ENCODE measurements around the gene ELMO3. TPM values are rescaled to one million over a fixed set of nuclear protein-coding genes. Genes with fewer than 3 reads are reported as not detected.

ELMO3 gene
- total and polyA plus RNA-seq, 2 of the 4 experiments (the other 2 are of a cell fraction): 0.36 to 1.6 TPM

DNA sequence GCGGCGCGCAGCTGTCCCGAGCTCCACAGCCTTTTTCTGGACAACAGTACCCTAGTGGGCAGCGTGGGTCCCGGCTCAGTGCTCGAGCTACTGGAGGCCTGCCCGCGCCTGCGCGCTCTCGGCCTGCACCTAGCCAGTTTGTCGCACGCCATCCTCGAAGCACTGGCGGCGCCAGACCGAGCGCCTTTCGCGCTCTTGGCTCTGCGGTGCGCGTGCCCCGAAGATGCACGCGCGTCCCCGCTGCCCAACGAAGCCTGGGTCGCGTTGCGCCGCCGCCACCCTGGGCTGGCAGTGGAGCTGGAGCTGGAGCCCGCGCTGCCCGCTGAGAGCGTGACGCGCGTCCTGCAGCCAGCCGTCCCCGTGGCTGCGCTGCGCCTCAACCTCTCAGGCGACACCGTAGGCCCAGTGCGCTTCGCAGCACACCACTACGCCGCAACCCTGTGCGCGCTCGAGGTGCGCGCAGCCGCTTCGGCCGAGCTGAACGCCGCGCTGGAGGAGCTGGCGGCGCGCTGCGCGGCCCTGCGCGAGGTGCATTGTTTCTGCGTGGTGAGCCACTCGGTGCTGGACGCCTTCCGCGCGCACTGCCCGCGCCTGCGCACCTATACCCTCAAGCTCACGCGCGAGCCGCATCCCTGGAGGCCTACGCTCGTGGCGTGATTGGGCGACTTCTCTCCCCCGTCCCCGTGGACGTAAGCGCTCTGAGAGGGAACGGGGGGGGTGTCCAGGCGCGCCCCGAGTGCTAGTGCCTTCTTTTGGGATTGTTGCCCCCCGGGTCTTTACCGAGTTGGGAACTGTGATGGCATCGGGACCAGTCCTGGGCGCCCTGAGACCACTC, 35.5 kb upstream of the ELMO3 start:
- H3K27ac ChIP-seq (ENCODE audit: insufficient read depth, low read length): no peak overlapping the region
- no peak overlapping the region for H3K23ac ChIP-seq (ENCODE audit: low read depth, low read length)
- no peak overlapping the region; the same call in 1 of the 2 replicates for H2AK5ac ChIP-seq (ENCODE audit: low read depth, low read length)
- no peak overlapping the region for H2BK120ac ChIP-seq (ENCODE audit: low read depth, low read length)
- H3K18ac ChIP-seq (ENCODE audit: low read depth, low read length): no peak overlapping the region
- H4K5ac ChIP-seq (ENCODE audit: low read depth, low read length): no peak overlapping the region; the same call in 1 of the 2 replicates
- no peak overlapping the region for H3K4me3 ChIP-seq (ENCODE audit: insufficient read depth, low read depth, low read length)
- H2AFZ ChIP-seq (replicated peaks; ENCODE audit: low read length, poor library complexity): peak overlapping the region; percentile 83
- H2BK20ac ChIP-seq (ENCODE audit: low read depth, low read length): no peak overlapping the region
- peaks cover 18% of the 10 kb centered on the region; the same call in 1 of the 2 replicates for H3K4me1 ChIP-seq (ENCODE audit: control insufficient read depth, insufficient read depth, low read length)
- 18% methylated on average over 51 of the region's 99 CpGs; no CpG with 5 or more reads in 1 of the 2 experiments for WGBS, 2 experiments (ENCODE audit: extremely low coverage in 2 of 2, insufficient read length in 1 of 2)
- ATAC-seq (ENCODE audit: low read depth) (peak; percentile 8), DNase-seq (peak; percentile 35)
- POLR2A ChIA-PET (ENCODE audit: unreplicated experiment): interaction anchor here (0.7 kb wide), 1 partner anchor 238 kb away, joined by 5 read pairs; no protein-coding TSS in a partner anchor
- peaks cover 24% of the 10 kb centered on the region; the same call in 1 of the 2 replicates for H3K27me3 ChIP-seq (ENCODE audit: control insufficient read depth, insufficient read depth, low read length)
- peaks cover 3% of the 10 kb centered on the region; the same call in 1 of the 2 replicates for H3K36me3 ChIP-seq (ENCODE audit: control insufficient read depth, insufficient read depth, low read length)
- no peak overlapping the region for H2BK15ac ChIP-seq (ENCODE audit: low read depth, low read length)
- H3K4ac ChIP-seq (ENCODE audit: low read depth, low read length): no peak overlapping the region
- peaks cover 5% of the 10 kb centered on the region; the same call in 1 of the 2 replicates for H3K9me1 ChIP-seq (ENCODE audit: insufficient read depth, low read length)
- no peak overlapping the region for H4K91ac ChIP-seq (ENCODE audit: insufficient read depth, low read depth, low read length)
- peak overlapping the region in 1 of 2 experiments; percentile 10; a peak in 1 of 4 replicates for H4K8ac ChIP-seq (ENCODE audit: low read depth in 2 of 2, low read length in 2 of 2)
- intact Hi-C loops (cut with micrococcal nuclease) (no loop called here), dilution Hi-C loops (cut with HindIII; ENCODE audit: low sequenced_read_pairs, unreplicated experiment) (no loop called here), in situ Hi-C loops (cut with MboI; ENCODE audit: low sequenced_read_pairs) (no loop called here)
- H3K56ac ChIP-seq (ENCODE audit: extremely low read depth, insufficient read depth, low read length): no peak overlapping the region
- CTCF ChIA-PET: no interaction called here
- H3K9me3 ChIP-seq (ENCODE audit: control insufficient read depth, insufficient read depth, low read length): no peaks in the 10 kb centered on the region
- H3K4me2 ChIP-seq (ENCODE audit: low read depth, low read length): peak overlapping the region; percentile 9; the same call in 1 of the 2 replicates
- H3K14ac ChIP-seq (replicated peaks; ENCODE audit: low read depth, low read length): no peak overlapping the region
- TF ChIP-seq NFE2L2 (IDR thresholded peaks at IDR 0.05; ENCODE audit: low read depth, low read length) (no peak), CHD1 (IDR thresholded peaks at IDR 0.05; ENCODE audit: low read depth, low read length) (no peak), SMC3 (IDR thresholded peaks at IDR 0.05; ENCODE audit: low read depth, low read length) (no peak), MAFK (IDR thresholded peaks at IDR 0.05; ENCODE audit: low read depth, low read length) (no peak), FOS (IDR thresholded peaks at IDR 0.05; ENCODE audit: low read depth, low read length) (no peak), MXI1 (IDR thresholded peaks at IDR 0.05; ENCODE audit: borderline replicate concordance, low read depth, low read length) (no peak), POLR2A (IDR thresholded peaks at IDR 0.05; ENCODE audit: low read depth, low read length) (no peak), MAZ (IDR thresholded peaks at IDR 0.05; ENCODE audit: borderline replicate concordance, low read depth, low read length) (no peak), RAD21 (IDR thresholded peaks at IDR 0.05; ENCODE audit: low read length) (no peak), RFX5 (IDR thresholded peaks at IDR 0.05; ENCODE audit: low read depth, low read length) (no peak)
- TF ChIP-seq, protein P1, sequence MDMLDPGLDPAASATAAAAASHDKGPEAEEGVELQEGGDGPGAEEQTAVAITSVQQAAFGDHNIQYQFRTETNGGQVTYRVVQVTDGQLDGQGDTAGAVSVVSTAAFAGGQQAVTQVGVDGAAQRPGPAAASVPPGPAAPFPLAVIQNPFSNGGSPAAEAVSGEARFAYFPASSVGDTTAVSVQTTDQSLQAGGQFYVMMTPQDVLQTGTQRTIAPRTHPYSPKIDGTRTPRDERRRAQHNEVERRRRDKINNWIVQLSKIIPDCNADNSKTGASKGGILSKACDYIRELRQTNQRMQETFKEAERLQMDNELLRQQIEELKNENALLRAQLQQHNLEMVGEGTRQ (IDR thresholded peaks at IDR 0.05; ENCODE audit: low read depth, low read length): no peak
- TF ChIP-seq, protein P2, sequence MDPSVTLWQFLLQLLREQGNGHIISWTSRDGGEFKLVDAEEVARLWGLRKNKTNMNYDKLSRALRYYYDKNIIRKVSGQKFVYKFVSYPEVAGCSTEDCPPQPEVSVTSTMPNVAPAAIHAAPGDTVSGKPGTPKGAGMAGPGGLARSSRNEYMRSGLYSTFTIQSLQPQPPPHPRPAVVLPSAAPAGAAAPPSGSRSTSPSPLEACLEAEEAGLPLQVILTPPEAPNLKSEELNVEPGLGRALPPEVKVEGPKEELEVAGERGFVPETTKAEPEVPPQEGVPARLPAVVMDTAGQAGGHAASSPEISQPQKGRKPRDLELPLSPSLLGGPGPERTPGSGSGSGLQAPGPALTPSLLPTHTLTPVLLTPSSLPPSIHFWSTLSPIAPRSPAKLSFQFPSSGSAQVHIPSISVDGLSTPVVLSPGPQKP (IDR thresholded peaks at IDR 0.05; ENCODE audit: borderline replicate concordance, low read depth, low read length): no peak
- peak overlapping the region; percentile 26 for H2AK9ac ChIP-seq (replicated peaks; ENCODE audit: low read depth, low read length, poor library complexity)
- peaks cover 5 to 25% of the 10 kb centered on the region in 2 experiments; a peak in 2 of 4 replicates for H3K79me1 ChIP-seq (ENCODE audit: low read depth in 1 of 2, low read length in 2 of 2)
- H2BK5ac ChIP-seq (ENCODE audit: low read depth, low read length, poor library complexity, severe bottlenecking): no peak overlapping the region
- BruUV-seq (replicated peaks): no TSS peak
- 0 out of 2 replicates have a peak, but pooled peaks cover 5% of the 10 kb centered on the region for H4K20me1 ChIP-seq (ENCODE audit: insufficient read depth, low read length)
- H3K9ac ChIP-seq (ENCODE audit: low read depth, low read length): no peak overlapping the region

All from IMR-90 (cell line).